GM19328 (cell line): ENCODE results near the gene ATXN7L1.

ENCODE experiments used
- ATAC-seq: cut with Tn5 transposase; IDR thresholded peaks from one replicate; pipeline ENCODE4 v1.9.1; 2021; ENCODE audit warnings: mild to moderate bottlenecking, moderate library complexity; ENCODE audit not compliant: unreplicated experiment

ATXN7L1 gene

DNA sequence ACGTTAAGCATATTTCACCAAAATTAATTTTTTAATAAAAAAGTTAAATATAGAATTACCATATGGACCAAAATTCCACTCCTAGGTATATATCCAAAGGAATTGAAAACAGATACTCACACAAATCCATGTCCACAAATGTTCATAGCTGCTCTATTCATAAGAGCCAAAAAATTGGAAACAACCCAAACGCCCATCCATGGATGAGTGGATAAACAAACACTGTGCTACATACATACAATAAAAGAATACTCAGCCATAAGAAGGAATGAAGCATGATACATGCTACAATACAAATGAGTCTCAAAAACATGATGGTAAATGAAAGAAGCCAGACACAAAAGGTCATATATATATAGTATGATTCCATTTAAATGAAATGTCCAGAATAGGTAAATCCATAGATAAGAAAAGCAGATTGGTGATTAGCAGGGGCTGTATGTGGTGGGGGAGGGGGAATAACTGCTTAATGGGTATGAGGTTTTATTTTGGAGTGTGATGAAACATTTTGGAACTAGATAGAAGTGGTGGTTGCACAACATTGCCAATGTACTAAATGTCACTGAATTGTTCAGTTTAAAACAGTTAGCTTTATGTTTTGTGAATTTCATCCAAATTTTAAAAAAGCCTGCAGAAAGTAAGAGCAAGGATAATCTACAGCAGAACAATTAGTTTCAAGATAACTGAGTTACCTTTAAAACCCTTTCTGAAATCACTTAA is 193.9 kb downstream of the ATXN7L1 start:
- ATAC-seq, result no peak

DNA sequence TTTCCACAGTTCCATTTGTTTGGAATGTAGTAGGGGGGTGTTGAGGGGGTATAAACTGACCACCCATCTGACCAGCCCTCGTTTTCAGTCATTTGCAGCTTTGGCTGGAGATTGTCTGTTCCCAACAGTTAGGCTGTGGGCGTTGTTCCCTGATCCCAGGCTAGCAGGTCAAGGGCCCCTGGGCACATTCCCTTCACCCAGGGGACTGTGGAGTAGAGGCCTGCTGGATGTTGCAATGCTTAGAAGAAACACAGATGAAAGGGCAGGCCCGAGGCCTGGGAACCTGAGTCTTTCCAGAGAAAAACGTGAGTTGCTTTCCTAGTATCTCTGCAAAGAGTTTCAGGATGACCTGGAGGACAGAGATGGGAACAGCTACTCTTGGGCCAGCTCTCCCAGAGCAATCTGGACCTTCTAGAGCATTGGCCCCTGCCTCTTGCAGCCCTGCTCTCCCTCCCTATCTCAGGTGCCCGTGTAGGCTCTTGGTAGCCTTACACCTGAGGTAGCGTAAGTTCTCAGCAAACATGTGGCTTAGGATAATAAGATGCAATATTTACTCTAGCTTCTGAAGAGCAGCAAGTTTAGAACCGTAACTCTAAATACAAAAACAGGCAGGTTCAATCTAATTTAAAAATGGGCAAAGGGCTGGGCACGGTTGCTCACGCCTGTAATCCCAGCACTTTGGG is 195.8 kb downstream of the ATXN7L1 start:
- no peak for ATAC-seq

DNA sequence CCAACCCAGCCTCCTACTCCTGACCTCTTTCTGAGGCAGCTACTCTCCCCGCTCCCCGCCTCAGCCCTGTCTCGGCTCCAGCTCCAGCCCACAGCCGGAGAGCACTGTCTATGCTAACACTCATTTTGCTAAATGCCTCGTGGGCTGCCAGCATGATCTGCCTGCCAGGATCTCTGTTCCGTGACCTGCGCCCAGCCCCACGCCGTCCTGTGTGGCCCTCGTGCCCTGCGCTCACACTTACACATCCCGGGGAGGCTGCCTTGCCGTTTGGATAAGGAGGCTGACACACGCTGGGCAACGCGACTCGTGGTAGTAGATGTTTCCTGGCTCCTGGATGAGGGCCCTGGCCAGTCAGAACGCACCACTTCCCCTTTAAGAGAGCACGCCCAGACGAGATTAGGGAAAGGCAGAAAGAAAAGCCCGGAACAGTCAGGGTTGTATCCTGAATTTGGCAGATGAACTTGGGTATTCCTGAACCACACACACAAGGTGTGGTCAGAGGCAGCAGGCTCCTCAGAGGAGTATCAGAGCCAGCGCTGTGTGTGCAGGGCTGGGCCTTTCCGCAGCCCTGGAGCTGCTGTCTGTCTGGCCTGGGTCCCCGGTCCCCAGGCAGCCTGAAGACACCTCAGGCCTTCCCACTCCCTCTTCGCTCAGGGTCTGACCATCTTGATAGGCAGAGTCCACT is 197.4 kb downstream of the ATXN7L1 start:
- ATAC-seq, result no peak

DNA sequence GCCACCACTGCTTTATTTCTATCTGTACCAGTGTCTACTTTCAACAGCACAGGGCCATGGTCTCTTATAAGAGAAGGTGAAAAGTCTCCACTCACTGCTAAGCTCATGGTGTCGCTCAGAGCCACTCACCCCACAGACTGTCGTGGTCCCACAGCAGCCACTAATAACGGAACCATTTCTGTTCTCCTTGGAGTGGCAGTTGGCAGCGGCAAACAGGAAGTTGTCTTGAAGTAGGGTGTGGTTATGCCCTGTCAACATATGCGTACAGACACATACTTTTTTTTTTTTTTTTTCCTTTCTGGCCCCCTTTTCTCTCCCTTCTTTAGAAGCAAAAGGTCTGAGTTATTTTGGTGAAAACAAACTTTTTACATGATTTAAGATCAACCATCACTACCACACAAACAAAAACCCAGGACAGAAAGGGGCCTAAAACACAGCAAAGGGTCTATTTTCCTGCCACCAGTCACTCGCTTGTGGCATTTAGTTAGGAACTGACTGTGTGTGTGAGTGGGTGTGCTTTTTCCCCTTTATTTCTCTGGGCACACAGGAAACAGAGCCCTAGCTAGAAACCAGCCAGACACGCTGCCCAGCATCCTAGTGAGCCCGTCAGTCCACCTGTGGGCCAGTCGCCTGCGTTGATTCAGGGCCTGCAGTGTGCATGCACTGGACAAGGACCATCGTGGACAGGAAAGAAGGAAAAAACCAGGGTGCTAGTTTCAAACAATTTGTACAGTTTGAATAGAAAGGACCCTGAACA is 198.4 kb downstream of the ATXN7L1 start:
- no peak for ATAC-seq

DNA sequence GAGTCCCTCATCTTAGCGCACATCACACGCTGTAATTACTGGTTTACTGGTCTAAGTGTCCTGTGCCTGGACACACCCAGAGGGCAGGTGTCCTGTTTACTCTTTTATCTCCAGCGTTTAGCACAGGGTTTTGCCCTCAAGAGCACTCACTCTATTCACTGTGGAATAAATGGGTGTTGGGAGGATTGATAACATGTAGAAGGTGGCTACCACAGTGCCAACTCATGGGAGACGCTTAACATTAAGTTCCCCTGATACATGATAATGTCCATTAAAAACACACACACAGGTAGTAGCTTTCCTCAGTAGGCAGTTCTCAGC is 199.0 kb downstream of the ATXN7L1 start:
- no peak for ATAC-seq

DNA sequence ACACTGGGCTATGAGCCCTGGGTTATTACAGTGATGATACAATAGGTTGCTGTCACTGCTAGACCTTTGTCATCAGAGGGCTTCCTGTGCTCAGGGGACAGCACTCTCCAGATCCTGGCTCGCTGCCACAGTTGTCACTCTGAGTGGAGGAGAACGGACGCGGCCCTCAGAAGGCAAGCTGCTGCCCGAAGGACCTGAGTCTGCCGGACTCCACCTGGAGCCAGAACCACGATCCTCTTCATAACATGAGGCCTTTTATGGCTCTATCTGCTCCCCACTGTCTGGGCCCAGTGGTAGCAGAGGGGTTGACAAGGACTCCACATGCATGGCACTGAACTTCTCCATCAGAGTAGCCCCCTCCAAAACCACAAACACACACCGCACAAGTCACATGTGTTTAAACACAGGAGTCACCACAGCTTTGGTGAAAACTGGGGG is 200.4 kb downstream of the ATXN7L1 start:
- ATAC-seq, result no peak

DNA sequence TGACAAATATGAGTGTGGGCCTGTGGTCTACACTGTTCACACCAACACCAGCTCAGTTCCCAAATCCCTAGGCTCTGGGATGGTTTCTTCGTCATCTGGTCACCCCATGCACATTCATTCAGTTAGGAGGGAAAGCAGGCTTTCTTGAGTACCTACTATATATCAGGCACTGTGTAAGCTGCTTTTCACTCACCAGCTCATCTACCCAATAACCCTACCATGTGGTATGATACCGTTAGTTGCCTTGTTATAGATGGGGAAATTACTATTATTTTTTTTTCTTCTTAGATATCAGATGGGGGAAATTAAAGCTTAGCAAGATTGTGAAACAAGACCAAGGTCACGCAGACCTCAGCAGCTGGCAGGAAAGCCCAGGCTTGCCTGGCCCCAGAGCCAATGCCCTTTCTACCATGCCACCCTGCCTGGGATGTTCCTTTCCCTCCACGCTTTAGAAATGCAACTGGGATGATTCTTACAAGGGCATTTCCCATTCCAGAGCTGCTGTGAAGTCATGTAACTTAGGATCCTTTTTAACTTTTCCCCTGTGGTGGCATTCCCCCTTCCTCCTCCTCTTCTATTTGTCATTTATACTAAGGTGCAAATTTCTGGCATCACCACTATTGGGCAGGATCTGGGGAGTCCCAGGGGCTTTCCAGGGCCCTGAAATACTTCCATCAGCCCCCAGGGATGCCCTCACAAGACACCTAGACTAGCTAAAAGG is 202.0 kb downstream of the ATXN7L1 start:
- ATAC-seq, result no peak

DNA sequence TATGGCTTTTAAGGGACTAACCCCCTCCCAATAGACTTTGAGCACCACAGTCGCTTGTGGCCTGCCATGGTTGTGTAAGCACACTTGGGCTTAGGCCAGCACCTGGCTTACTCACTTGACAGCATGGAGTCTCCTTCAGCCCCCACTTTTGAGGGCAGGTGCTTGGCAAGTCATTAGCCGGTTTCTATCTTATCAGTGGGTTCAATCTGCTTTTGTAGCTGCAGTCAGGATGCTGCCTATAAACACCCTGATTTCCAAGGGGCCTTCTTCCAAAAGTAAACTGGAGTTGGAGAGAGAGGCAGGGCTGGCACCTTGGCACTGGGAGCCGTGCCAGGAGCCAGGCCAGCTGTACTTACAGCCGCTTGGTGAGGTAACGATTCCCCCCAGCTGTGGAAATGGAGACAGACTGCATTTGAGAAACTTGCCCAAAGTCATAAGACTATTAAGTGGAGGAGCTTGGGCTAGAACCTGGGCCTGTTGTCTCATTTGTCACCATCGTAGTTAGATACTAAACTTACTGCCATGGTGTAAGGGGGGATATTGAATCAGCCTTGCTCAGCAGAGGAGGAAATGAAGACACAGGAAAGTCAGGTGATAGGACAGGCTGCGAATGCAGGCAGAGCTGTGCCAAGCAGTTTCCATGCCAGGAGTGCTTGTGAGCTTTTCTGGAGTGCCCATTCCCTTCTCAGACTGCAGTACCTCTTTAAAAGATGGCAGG is 202.9 kb downstream of the ATXN7L1 start:
- ATAC-seq, result no peak

DNA sequence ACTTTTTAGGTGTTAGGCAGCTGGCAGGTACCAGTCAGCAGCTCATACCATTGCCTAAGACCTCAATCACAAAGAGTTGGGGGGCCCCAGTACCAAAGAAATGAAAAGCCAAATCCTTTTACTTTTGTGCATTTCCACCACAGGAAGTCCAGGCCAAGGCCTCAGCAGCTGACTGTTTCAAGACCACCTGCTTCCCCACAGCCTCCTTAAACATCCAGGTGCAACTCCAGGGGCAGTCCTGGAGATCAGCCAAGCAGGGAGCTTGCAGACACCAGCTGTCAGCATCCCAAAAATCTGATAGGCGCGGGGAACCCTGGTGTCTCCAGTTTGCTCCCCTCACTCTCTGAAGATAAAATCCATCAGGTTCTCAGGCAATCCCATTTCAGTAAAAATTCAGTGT is 203.6 kb downstream of the ATXN7L1 start:
- ATAC-seq, result no peak

DNA sequence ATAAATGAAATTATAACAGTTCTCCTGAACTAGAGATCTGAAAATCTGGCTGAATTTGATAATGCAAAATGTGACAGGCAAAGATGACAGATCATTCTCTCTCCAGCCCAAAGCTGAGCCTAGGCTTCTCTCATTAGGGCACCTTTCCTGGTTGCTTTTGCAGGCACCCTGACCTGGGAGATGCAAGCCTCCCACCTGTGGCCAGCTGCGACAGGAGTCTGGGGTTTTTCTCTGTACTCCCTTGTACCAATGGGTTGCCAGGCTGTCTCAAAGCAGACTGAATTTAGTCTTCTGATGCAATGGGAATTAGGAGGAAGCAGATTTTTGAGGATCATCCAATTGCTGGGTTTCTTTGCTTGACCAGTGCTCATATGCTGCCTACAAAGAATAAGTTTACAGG is 210.1 kb downstream of the ATXN7L1 start:
- no peak for ATAC-seq

DNA sequence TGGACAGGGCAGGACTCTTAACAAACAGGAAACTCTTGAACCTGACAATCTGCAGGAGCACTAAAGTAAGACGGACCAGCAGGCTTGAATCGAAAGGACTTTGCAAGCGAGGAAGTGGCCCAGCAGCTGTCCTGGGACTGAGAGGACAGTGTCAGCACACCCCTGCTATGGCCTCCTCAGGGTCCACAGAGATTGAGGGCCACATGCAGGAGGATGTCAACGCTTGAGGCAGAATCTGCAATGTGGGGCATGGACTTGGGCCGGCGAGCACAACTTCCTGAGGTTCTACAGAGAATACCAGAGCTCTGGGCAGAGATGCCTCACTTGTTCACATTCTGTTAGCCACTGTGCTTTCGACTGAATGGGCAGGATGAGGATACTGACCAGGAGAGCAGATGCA is 210.7 kb downstream of the ATXN7L1 start:
- ATAC-seq, result no peak

DNA sequence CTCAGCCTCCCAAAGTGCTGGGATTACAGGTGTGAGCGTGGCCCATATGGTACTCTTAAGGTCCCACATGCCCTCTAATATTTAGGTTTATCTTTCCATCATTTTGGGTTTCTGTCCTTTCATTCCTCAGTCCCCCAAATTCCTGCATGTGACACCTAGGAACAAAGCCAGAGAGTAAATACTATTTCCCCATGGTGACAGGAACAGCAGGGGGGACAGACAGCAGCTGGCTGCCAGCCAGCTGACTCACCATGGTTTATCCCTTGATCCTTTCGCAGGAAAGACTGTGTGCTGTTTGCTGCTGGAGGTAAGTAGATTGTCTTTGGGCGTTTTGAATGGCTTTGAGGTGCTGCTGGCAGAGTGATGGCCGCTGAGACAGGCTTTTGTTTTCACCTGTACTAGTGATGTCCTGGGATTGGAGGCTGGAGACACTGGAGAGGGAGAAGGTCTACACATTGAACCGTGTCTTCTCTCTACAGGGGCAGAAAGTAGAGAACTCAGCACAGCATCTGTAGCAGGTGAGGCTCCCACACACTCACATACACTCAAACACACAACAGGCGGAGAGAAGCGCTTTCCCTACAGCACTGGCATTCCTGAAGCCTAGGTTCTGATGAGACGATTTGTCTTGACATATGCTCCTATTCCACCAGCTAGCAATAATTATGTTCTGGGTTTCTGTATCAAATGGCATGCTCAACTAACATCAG is 211.4 kb downstream of the ATXN7L1 start:
- ATAC-seq, result no peak

DNA sequence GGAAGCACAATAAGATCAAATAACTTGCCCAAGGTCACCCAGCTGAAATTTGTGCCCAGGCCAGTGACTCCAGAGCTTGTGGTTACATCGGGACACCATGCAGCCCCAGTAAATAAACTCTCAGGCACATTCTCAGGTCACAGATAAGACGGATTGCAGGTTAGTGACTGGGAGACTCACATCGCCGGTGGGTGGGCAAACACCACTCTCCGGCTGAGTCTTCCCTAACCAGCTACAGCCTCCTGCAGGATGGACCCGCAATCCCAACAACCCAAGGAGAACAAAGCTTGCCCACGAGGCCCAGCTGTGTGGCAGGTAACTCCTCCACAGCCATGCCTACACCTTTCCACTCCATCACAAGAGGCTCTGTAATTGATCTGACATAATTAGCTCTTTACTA is 213.4 kb downstream of the ATXN7L1 start:
- no peak for ATAC-seq

DNA sequence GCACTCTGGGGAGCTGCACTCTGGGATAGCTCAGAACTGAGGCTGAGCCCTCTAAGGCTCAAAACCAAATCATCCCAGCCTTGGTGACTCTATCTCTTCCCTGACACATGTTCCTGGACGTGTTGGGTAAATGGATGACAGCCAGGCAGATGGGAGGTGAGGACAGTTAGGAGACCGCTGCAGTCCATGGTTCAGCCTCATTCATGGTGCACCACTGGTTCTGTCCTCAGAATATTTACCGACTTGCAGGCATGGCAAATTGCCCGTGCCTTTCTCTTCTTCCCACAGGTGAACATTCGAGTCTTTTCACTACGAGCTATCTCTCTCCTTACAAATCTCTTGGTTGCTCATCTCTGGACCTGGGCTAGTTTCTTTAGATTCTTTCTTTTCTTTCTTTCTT is 214.8 kb downstream of the ATXN7L1 start:
- no peak for ATAC-seq

DNA sequence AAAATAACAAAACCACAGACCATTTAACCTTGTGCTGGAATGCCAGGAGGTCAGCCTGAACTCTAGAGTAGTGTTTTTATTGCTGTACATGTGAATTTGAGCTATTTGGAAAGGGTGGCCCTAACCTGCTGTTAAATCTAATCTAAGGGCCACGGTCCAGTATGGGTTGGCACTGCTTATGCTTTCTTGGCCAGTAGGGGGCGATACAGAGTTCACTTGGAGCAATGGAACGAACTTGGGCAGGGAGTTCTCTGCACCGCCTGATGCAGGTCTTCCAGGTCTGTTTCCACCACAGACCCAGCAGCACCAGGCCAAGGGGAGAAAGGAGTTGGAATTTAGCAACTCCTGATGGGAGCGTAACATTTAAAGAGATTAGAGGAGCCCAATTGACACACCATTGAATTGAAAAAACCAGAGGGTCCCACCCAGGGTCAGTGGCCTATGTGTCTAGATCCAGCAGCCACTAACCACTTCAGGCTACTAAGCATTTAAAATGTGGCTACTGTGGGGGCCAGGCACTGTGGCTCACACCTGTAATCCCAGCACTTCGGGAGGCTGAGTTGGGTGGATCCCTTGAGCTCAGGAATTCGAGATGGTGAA is 219.4 kb downstream of the ATXN7L1 start:
- no peak for ATAC-seq

DNA sequence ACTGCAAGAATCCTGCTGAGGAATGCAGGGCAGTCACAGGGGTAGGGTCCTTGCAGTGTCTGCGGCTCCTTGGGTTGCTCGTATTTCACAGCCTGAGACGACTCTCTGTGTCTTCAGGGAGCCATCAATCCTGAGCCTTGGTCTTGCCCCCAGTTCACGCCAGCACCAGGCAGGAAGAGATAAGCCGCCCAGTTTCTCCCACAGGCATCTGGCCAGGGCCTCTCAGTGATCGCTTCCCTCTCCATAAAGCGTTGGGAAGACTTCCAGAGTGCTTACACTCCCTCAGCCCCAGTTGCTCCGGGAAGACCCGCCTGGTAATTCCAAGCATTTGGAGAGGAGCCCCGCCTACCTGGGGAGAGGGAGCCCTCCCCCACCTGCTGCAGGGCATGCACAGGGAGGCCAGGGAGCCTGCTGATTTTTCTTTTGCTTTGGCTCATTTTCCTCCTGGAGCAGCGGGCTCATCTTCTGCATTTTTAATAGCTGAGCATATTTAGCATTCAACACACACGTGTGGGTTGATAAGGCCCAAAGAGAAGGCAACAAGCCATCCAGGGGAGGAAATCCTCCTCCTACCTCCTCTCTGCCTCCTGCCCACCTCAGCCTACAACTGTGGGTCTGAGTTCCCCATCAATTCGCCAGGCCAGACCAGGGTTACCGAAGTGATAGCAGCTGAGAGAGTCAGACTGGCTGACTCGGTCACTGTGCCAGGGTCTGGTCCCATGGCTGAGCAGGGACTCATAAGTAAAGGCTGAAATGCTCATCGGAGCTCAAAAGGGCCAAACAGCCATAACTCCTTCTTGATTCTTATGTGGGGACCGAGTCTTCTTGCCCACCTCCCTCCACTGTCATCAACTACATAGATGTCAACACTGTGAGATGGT is 220.7 kb downstream of the ATXN7L1 start:
- no peak for ATAC-seq

DNA sequence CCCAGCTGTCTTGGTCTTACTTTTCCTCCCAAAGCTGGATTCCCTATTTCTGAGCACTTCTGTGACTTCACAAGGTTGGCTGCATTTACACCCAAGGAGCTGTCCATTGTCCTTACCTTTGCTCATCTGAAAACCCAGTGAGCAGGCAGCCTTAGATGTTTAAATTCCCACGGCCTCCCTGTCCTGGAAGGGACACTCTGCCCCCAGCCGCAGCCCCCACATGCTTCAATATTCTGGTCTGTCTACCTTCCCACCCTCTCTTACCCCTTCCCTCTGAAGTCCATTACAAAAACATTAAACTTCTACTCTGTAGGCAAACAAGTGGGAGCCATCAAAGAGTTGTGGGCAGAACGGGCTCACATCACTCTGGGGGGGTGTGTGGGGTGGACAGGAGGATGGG is 221.3 kb downstream of the ATXN7L1 start:
- no peak for ATAC-seq

DNA sequence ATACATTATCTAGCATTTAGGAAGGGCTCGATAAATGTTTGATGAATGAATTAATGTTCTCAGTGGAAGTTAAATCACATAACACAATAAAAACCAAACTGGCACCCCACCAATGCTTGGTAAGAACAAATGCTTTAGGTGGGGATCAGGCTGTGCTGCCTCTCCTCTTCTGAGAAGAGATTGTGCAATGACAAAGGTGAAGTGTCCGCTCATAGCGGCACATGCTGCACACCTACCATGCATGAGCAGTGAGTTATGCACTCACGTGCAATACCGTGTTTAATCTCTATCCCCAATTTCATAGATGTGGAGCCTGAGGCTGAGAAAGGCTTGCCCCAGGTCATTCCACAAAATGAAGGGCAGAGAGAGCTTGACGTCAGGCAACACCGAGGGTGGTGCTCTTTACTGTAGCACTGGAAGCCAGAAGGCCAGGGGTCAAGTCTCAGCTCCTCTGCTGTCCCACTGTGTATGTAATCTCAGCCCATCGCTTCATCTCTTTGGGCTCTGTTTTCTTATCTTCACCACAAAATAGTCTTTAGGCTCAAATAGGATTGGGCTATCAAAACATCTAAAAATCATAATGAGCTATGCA is 222.2 kb downstream of the ATXN7L1 start:
- no peak for ATAC-seq
